ENCODE data around the gene PACSIN1. TPM values are rescaled to one million over a fixed set of nuclear protein-coding genes. Genes with fewer than 3 reads are reported as not detected.

The PACSIN1 gene
- total and polyA plus RNA-seq, 4 donors: 0.03 to 0.17 (median 0.15) TPM

GRCh38 chr6:34554291-34555006, 88.6 kb downstream of the PACSIN1 start:
- H3K4me1 ChIP-seq (ENCODE audit: control insufficient read depth in 4 of 4, insufficient read depth in 4 of 4, low read length in 3 of 4): no peaks in the 10 kb centered on the region
- 63% methylated on average over 15 of the region's 15 CpGs for WGBS

More at GRCh38 chr6:34554291-34555006, 88.6 kb downstream of the PACSIN1 start:
- H3K4me3 ChIP-seq (ENCODE audit: low read depth in 1 of 3, low read length in 3 of 3): no peak overlapping the region
- H3K9ac ChIP-seq (ENCODE audit: low read depth in 1 of 2, low read length in 2 of 2): no peak overlapping the region
- H3K36me3 ChIP-seq (ENCODE audit: control insufficient read depth in 4 of 4, insufficient read depth in 3 of 4, low read depth in 1 of 4, low read length in 3 of 4): no peaks in the 10 kb centered on the region
- TF ChIP-seq HNF4A (conservative IDR thresholded peaks at IDR 0.05): no peak
- no peak for TF ChIP-seq CTCF (IDR thresholded peaks at IDR 0.05; ENCODE audit: low read depth, low read length, missing input control)
- no peak for TF ChIP-seq FOXA1 (IDR thresholded peaks at IDR 0.05)
- TF ChIP-seq MAX (IDR thresholded peaks at IDR 0.05): no peak
- no peak for TF ChIP-seq REST (IDR thresholded peaks at IDR 0.05)
- TF ChIP-seq RAD21 (IDR thresholded peaks at IDR 0.05): no peak
- no peak for TF ChIP-seq YY1 (IDR thresholded peaks at IDR 0.05)
- no peak for TF ChIP-seq ZBTB33 (IDR thresholded peaks at IDR 0.05)
- no peak for TF ChIP-seq NR2F2 (IDR thresholded peaks at IDR 0.05)
- no peak overlapping the region for H3K27ac ChIP-seq (ENCODE audit: low read depth in 1 of 2, low read length in 2 of 2)
- H3K27me3 ChIP-seq (ENCODE audit: control insufficient read depth in 4 of 4, insufficient read depth in 4 of 4, low read length in 3 of 4): no peaks in the 10 kb centered on the region
- H3K9me3 ChIP-seq (ENCODE audit: control insufficient read depth in 4 of 4, low read length in 3 of 4): peaks cover 0 to 5% (median 2%) of the 10 kb centered on the region in 4 donors
- DNase-seq (ENCODE audit: low spot score): no peak
